Activated CD4-positive, alpha-beta T cell treated with anti-CD3 and anti-CD28 coated beads, Interleukin-2, amount 10 ng/mL, durations not matched to agents 7 days and 5 days (primary cell): ENCODE data around the gene RNF112. TPM values are rescaled to one million over a fixed set of nuclear protein-coding genes. Genes with fewer than 3 reads are reported as not detected.

Experiments
- CTCF ChIA-PET: fragments of 350-600 bp; sonication (Branson Sonifier 250); formaldehyde crosslinking; loops from one replicate; lab custom pipeline; 2021; ENCODE audit warnings: antibody characterized with exemption; lab: Charles Lee
- POLR2A ChIA-PET: fragments of 350-600 bp; sonication (Branson Sonifier 250); formaldehyde crosslinking; loops from one replicate; lab custom pipeline; 2021; ENCODE audit warnings: antibody characterized with exemption; lab: Charles Lee
- DNase-seq: peaks from one replicate; pipeline ENCODE4 v3.0.0-alpha.2; 2020
- H3K27ac Mint-ChIP-seq: one replicate; pipeline ENCODE4 v1.8.0; 2021; ENCODE audit warnings: mild to moderate bottlenecking, moderate library complexity, mixed read lengths
- H3K27me3 Mint-ChIP-seq: one replicate; pipeline ENCODE4 v1.8.0; 2021; ENCODE audit warnings: mixed read lengths
- H3K36me3 Mint-ChIP-seq: one replicate; pipeline ENCODE4 v1.8.0; 2021; ENCODE audit warnings: low read depth, mixed read lengths
- H3K4me1 Mint-ChIP-seq: one replicate; pipeline ENCODE4 v1.8.0; 2021; ENCODE audit warnings: mixed read lengths
- H3K4me3 Mint-ChIP-seq: one replicate; pipeline ENCODE4 v1.8.0; 2021; ENCODE audit warnings: mild to moderate bottlenecking, moderate library complexity, mixed read lengths
- H3K9me3 Mint-ChIP-seq: one replicate; pipeline ENCODE4 v1.8.0; 2021; ENCODE audit warnings: mixed read lengths
- total RNA-seq, 2 experiments: library from RNA; stranded (reverse); gene quantifications; one replicate each; pipeline ENCODE4 v1.2.3, GENCODE V29; 2021

The RNF112 gene
- total RNA-seq, 2 experiments from 2014 or later: 0.58 to 0.67 TPM

- ChIA-PET CTCF (interaction anchor here (1.8 to 2.0 kb wide), 2 partner anchors 8 to 23 kb away, joined by 7 to 9 read pairs; partner anchors contain the start of genes B9D1 and MAPK7), POLR2A (no interaction called here)
- DNase-seq: no peak
- H3K27me3 Mint-ChIP-seq: peaks cover 11% of the 10 kb centered on the region
- H3K4me1 Mint-ChIP-seq: peaks cover 8% of the 10 kb centered on the region
- no peak overlapping the region for H3K4me3 Mint-ChIP-seq
- H3K9me3 Mint-ChIP-seq: no peaks in the 10 kb centered on the region
- peaks cover 26% of the 10 kb centered on the region for H3K36me3 Mint-ChIP-seq
- no peak overlapping the region for H3K27ac Mint-ChIP-seq
Measured at GRCh38 chr17:19385521-19385983, 25.5 kb upstream of the RNF112 start.

GRCh38 chr17:19386051-19386929, 24.7 kb upstream of the RNF112 start:
- DNase-seq: no peak
- H3K27ac Mint-ChIP-seq: no peak overlapping the region
- CTCF ChIA-PET: interaction anchor here (1.8 to 2.0 kb wide), 2 partner anchors 8 to 24 kb away, joined by 7 to 9 read pairs; partner anchors contain the start of genes B9D1 and MAPK7
- POLR2A ChIA-PET: no interaction called here
- peaks cover 7% of the 10 kb centered on the region for H3K4me1 Mint-ChIP-seq
- no peaks in the 10 kb centered on the region for H3K9me3 Mint-ChIP-seq
- peaks cover 11% of the 10 kb centered on the region for H3K27me3 Mint-ChIP-seq
- H3K36me3 Mint-ChIP-seq: peaks cover 19% of the 10 kb centered on the region
- H3K4me3 Mint-ChIP-seq: no peak overlapping the region

DNA sequence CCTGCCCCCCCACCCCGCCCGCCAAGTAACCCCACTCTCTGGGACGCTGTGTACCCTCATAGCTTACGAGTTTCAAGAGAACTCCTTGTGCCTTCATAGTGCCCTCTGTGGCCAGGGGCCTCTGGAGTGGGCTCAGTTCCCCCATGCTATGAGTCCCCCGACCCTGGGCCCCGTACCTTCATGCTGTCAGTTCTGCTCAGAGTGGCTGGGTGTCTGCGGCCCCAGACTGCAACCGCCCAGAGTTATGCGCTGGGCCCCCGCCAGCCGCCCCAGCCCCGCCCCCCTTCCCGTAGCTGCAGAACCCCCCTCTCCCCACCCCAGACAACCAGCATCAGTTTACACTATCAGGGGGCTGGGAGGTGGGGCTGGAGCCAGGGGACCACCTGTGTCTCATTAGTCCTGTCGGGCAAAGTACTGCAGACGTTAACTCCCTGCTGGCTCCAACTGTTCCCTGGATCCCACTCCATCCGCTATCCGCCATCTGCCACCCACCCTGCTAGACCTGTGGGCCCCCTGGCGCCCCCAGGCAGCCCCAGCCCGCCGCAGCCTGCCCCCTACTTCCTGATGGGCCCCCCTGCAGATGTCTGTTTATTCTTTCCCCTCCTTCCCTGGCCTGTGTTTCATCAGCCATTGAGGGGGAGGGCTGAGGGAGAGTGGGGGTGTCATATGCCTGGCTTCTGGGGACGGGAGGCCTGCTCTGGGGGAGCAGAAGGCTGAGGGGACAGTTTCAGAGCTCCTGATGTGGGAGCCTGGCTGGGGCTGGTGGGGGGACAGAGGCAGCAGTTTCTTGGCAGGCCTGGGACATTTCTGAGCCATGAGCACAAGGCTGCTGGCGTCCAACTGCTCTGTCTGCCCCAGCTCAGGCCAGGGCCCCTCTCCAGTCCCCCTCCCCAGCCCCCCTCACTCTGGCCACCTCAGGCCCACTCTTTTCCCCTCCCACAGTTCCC, 23.8 kb upstream of the RNF112 start, which contains the start of gene MFAP4:
Gene MFAP4, minus strand, starts transcription at position 217 of the 947 bp plus-strand sequence. Its CDS starts 35 bp downstream, at position 182.
- Mint-ChIP-seq H3K27me3 (peaks cover 11% of the 10 kb centered on the region), H3K4me3 (no peak within 1 kb of the TSS), H3K36me3 (peaks cover 14% of the 10 kb centered on the region), H3K27ac (no peak within 1 kb of the TSS), H3K4me1 (peaks cover 7% of the 10 kb centered on the region), H3K9me3 (no peaks in the 10 kb centered on the region)
- no peak for DNase-seq
- POLR2A ChIA-PET: no interaction called here
- CTCF ChIA-PET: interaction anchor here (1.8 kb wide), 1 partner anchor 9 kb away, joined by 7 read pairs; the partner anchor contains the start of gene MAPK7

DNA sequence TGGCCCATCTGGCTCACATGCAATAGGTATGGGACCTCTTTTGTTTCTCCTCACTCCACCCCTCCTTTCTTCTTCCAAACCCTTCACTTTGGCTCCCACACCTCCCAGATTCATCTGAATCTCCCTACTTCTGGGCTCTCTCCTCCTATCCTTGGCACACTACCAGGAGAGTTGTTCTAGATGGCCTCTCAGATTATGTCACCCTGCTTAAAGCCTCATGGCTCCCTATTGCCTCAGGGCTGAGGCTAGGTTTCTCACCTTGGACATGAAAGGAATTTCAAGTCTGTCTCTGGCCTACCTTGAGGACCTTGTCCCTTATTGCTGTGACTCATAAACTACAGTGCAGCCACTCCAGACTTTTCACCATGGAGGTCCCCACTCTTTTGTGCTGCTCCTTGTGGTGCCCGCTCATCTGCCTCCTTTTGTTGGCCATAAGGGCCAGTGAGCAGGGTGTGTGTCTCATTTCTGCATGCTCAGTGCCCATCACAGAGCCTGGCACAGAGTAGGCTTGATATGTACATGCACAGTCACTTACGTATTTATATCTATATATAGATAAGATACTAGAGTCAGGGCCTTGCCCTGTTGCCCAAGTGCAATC, 23.0 kb upstream of the RNF112 start:
- H3K27ac Mint-ChIP-seq: no peak overlapping the region
- no peaks in the 10 kb centered on the region for H3K9me3 Mint-ChIP-seq
- H3K27me3 Mint-ChIP-seq: peaks cover 16% of the 10 kb centered on the region
- CTCF ChIA-PET: interaction anchor here (1.6 kb wide), 1 partner anchor 10 kb away, joined by 6 read pairs; the partner anchor contains the start of gene MAPK7
- H3K4me1 Mint-ChIP-seq: peaks cover 7% of the 10 kb centered on the region
- H3K36me3 Mint-ChIP-seq: peaks cover 11% of the 10 kb centered on the region
- H3K4me3 Mint-ChIP-seq: no peak overlapping the region
- DNase-seq: no peak
- POLR2A ChIA-PET: no interaction called here

DNA sequence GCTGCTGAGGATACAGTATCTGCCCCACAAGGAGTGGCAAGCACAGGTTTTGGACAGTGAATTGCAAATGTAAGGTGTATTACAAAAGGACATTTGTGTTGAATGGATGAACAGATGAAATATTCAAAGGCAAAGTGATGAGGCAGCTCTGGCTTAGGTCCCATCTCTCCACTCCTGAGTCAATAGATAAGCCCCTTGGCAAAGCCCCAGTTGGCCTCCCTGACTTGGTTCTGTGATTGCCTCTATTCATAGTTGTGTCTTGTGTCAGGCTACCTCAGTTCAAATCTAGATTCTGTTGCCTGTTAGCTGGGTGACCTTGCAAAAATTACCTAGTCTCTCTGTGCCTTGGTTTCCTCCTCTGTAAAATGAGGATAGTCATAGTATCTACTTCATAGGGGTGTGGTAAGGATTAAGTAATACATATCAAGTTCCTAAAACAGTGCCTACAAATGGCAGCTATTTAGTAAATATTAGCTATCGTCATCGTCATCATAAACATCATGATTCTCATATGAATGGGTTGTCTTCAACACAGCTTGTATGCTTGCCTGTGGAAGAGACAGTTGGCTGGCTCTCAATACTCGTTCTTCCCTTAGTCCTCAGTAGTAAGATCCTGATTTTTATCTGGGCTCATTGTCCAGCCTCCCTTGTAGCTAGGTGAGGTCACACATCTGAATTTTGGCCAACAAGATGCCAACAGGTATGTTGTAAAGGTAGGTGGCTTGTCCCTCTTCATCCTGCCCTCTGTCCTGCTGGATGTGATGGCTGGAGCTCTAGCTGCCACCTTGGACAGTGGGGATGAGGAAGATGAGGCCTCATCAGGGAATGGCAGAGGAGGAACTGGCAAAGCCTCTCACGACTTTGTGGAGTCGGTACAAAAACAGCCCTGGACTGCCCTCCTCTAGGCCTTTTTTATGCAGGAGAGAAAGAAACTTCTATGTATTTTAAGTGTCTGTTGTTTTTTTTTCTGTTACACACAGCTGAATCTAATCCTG, 21.9 kb upstream of the RNF112 start:
- CTCF ChIA-PET: interaction anchor here (1.2 to 1.6 kb wide), 2 partner anchors 8 to 11 kb away, joined by 3 to 6 read pairs; partner anchors contain the start of gene MAPK7
- POLR2A ChIA-PET: interaction anchor here (0.7 kb wide), 1 partner anchor 11 kb away, joined by 3 read pairs; the partner anchor contains the start of gene MAPK7
- H3K9me3 Mint-ChIP-seq: no peaks in the 10 kb centered on the region
- no peak overlapping the region for H3K27ac Mint-ChIP-seq
- H3K4me3 Mint-ChIP-seq: no peak overlapping the region
- peaks cover 6% of the 10 kb centered on the region for H3K36me3 Mint-ChIP-seq
- peaks cover 6% of the 10 kb centered on the region for H3K4me1 Mint-ChIP-seq
- DNase-seq: no peak
- peaks cover 23% of the 10 kb centered on the region for H3K27me3 Mint-ChIP-seq

GRCh38 chr17:19390951-19391350, 20.1 kb upstream of the RNF112 start:
- no peaks in the 10 kb centered on the region for H3K36me3 Mint-ChIP-seq

DNA sequence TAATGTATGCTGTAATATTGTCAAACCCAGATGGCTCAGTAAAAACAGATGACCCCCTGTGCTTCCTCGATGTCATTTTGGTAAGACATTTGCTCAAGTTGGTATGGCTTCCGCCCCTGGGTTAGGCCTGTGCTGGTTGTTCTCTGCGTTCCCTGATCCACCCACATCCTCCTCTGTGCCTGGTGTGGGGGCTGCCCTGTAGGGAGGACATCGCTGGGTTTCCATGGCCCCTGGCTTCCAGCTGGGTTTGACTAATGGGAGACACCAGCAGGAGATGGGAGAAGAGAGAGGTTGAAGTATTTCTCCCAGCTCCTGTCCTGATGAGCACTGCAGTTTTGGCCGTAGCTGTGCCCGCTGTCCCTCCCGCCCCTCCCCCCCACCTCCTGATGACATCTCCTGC, 19.6 kb upstream of the RNF112 start:
- CTCF ChIA-PET: no interaction called here
- Mint-ChIP-seq H3K9me3 (no peaks in the 10 kb centered on the region), H3K27me3 (peaks cover 33% of the 10 kb centered on the region), H3K4me3 (no peak overlapping the region), H3K36me3 (no peaks in the 10 kb centered on the region), H3K4me1 (no peaks in the 10 kb centered on the region), H3K27ac (no peak overlapping the region)
- DNase-seq: no peak
- POLR2A ChIA-PET: no interaction called here

More at GRCh38 chr17:19390951-19391350, 20.1 kb upstream of the RNF112 start:
- no peak for DNase-seq
- Mint-ChIP-seq H3K27ac (no peak overlapping the region), H3K27me3 (peaks cover 32% of the 10 kb centered on the region), H3K4me1 (no peaks in the 10 kb centered on the region), H3K4me3 (no peak overlapping the region), H3K9me3 (no peaks in the 10 kb centered on the region)
- ChIA-PET POLR2A (no interaction called here), CTCF (no interaction called here)

DNA sequence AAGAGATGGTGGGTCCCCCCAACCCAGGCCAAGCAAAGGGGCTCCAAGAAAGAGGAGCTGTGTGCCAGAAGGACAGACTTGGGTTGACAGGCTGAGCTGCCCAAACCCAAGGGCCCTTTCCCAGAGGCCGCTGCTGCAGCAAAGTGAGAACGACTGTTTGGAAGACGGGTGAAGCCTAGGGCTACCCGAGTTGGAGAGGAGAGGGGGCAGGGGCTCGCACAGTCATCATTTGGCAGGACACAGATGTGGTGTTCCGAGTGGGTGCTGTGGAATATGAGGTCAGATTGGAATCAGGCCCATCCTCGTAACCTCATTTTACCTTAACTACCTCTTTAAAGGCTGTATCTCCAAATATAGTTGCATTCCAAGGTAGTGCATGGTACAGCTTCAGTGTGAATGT, 18.7 kb upstream of the RNF112 start:
- POLR2A ChIA-PET: no interaction called here
- Mint-ChIP-seq H3K27me3 (peaks cover 35% of the 10 kb centered on the region), H3K36me3 (no peaks in the 10 kb centered on the region)

DNA sequence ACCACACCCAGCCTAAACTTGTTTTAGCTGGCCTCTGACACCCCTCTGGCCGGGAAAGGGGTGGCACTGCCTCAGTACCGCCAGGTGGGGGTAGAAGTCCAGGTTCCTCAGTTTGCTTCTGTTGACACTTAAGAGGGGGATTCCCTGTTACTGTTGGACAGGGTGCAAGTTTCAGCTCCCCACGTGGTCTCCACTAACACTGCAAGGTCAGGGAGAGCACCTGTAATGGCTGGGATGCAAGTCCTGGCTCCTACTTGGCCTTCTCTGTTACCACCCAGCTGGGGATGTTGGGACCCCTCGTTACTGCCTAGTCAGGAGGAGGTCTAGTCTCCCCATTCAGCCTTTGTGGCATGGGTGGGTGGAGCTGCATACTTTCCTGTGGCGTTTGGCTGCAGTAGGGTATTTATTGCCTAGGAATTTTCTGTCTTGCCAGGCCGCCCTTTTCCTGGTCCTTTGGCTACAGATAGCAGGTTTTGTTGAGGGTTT, 13.4 kb upstream of the RNF112 start:
- H3K4me1 Mint-ChIP-seq: no peaks in the 10 kb centered on the region
- DNase-seq: no peak
- CTCF ChIA-PET: no interaction called here
- H3K4me3 Mint-ChIP-seq: no peak overlapping the region
- H3K9me3 Mint-ChIP-seq: no peaks in the 10 kb centered on the region
- H3K27ac Mint-ChIP-seq: no peak overlapping the region
- peaks cover 28% of the 10 kb centered on the region for H3K27me3 Mint-ChIP-seq
- no peaks in the 10 kb centered on the region for H3K36me3 Mint-ChIP-seq
- POLR2A ChIA-PET: no interaction called here

More for the DNA sequence above, 18.7 kb upstream of the RNF112 start:
- DNase-seq: no peak
- Mint-ChIP-seq H3K4me3 (no peak overlapping the region), H3K9me3 (no peaks in the 10 kb centered on the region), H3K4me1 (no peaks in the 10 kb centered on the region), H3K27ac (no peak overlapping the region)
- CTCF ChIA-PET: interaction anchor here (0.6 kb wide), 1 partner anchor 68 kb away, joined by 3 read pairs; no protein-coding TSS in a partner anchor

DNA sequence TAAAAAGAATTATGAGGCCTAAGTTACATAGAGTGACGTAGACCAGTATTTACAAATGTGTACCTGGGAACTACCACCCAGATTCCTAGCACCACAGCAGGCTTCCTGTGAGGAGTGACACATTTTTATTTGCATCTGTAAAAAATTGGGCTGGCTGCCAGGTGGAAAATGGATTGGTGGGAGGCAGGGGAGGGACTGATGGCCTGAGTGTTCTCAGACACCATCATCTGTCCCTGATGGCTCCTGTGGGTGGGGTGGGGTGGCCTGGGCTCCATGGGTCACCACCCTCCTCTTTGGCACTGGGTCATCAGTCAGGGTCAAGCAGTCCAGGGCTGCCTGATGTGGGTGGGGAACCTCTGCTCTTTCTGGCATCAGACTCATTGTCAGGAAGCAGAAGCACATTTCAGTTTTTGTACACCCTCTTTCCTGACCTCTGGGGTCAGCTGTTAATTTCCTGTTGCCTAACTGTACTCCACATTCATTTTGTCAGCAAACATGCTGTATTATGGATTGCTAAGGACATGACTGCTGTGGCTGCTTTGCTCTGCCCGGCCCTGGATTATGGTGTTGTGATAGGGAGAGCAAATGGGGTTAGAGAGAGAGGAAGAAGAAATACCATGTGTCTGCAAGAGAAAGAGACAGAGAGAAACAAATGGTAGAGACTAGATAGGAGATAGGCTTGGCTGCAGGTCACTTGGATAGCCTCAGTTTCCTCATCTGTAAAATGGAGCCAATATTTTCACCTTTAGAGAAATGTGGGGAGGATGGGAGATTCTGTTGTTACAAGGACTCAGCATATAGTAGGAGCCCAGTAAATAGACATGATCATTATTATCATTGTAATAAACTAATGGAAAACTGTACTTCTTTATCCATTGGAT, 12.5 kb upstream of the RNF112 start:
- Mint-ChIP-seq H3K36me3 (no peaks in the 10 kb centered on the region), H3K27me3 (peaks cover 19% of the 10 kb centered on the region), H3K9me3 (no peaks in the 10 kb centered on the region), H3K4me3 (no peak overlapping the region), H3K27ac (no peak overlapping the region), H3K4me1 (no peaks in the 10 kb centered on the region)
- DNase-seq: no peak
- POLR2A ChIA-PET: no interaction called here
- CTCF ChIA-PET: no interaction called here
